ENCODE results near the gene TMEM198. TPM values are rescaled to one million over a fixed set of nuclear protein-coding genes. Genes with fewer than 3 reads are reported as not detected.

The TMEM198 gene
- total and polyA plus RNA-seq, 4 donors = 0.74 to 1.9 (median 1.5) TPM

DNA sequence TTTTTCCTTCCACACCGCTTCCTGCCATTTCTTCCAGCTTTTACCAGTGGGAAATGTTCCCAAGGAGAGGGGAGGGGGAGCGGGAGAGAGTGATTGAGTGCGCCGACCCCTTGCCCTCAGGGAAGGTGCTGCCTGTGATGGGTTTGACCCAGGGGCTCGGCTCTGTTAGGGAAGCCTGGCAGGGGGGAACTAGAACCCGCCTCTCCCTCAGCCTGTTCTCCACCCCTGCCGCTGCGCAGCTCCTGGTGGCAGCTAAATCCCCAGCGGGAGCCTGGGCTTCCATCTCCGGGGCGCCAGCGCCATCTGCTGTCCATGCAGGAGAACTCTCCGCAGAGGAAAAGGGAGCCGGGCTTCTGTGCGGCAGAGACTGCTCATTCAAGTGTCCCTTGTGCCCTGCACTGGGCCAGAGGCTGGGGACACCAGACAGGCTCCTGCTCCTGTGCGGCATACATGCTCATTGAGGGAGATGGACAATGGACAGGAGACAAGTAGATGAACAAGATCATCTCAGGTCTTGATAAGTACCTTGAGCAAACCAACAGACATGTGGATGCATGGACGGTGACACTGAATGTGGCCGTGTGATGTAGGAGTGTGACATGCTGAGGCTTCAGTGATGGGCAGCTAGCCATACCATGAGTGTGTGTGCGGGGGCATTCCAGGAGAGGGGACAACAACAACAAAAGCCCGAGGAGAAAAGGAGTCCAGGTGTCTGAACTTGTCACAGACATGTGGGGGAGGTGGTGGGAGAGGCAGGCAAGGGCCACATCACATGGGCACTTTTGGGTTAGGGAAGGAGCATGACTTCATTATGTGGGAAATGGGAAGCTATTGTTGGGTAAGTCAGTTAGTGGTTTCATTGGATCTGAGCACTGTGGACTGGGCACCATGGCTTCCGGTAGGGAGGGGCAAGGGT, 13.5 kb upstream of the TMEM198 start:
- H3K36me3 ChIP-seq (ENCODE audit: control insufficient read depth in 4 of 4, insufficient read depth in 3 of 4, low read depth in 1 of 4, low read length in 3 of 4) = no peaks in the 10 kb centered on the region
- no peaks in the 10 kb centered on the region for H3K9me3 ChIP-seq (ENCODE audit: control insufficient read depth in 4 of 4, low read length in 3 of 4)
- H3K4me1 ChIP-seq (ENCODE audit: control insufficient read depth in 4 of 4, insufficient read depth in 4 of 4, low read length in 3 of 4) = no peaks in the 10 kb centered on the region
- H3K4me3 ChIP-seq (ENCODE audit: low read depth in 1 of 3, low read length in 3 of 3) = no peak overlapping the region
- H3K27ac ChIP-seq (ENCODE audit: low read depth in 1 of 2, low read length in 2 of 2) = no peak overlapping the region
- no peak overlapping the region for H3K9ac ChIP-seq (ENCODE audit: low read depth in 1 of 2, low read length in 2 of 2)
- 16% methylated on average over 21 of the region's 21 CpGs for WGBS
- DNase-seq (ENCODE audit: low spot score) = peak; percentile 91
- peaks cover 0 to 5% (median 4%) of the 10 kb centered on the region in 4 donors for H3K27me3 ChIP-seq (ENCODE audit: control insufficient read depth in 4 of 4, insufficient read depth in 4 of 4, low read length in 3 of 4)
- TF ChIP-seq, protein P1, sequence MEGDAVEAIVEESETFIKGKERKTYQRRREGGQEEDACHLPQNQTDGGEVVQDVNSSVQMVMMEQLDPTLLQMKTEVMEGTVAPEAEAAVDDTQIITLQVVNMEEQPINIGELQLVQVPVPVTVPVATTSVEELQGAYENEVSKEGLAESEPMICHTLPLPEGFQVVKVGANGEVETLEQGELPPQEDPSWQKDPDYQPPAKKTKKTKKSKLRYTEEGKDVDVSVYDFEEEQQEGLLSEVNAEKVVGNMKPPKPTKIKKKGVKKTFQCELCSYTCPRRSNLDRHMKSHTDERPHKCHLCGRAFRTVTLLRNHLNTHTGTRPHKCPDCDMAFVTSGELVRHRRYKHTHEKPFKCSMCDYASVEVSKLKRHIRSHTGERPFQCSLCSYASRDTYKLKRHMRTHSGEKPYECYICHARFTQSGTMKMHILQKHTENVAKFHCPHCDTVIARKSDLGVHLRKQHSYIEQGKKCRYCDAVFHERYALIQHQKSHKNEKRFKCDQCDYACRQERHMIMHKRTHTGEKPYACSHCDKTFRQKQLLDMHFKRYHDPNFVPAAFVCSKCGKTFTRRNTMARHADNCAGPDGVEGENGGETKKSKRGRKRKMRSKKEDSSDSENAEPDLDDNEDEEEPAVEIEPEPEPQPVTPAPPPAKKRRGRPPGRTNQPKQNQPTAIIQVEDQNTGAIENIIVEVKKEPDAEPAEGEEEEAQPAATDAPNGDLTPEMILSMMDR (IDR thresholded peaks at IDR 0.05; ENCODE audit: low read depth, low read length, missing input control) = peak; percentile 99
- TF ChIP-seq RXRA (IDR thresholded peaks at IDR 0.05) (no peak), FOXA1 (IDR thresholded peaks at IDR 0.05) (no peak), RAD21 (IDR thresholded peaks at IDR 0.05) (peak; percentile 99), HNF4G (IDR thresholded peaks at IDR 0.05) (no peak)
- TF ChIP-seq, protein P2, sequence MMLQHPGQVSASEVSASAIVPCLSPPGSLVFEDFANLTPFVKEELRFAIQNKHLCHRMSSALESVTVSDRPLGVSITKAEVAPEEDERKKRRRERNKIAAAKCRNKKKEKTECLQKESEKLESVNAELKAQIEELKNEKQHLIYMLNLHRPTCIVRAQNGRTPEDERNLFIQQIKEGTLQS (IDR thresholded peaks at IDR 0.05) = no peak

DNA sequence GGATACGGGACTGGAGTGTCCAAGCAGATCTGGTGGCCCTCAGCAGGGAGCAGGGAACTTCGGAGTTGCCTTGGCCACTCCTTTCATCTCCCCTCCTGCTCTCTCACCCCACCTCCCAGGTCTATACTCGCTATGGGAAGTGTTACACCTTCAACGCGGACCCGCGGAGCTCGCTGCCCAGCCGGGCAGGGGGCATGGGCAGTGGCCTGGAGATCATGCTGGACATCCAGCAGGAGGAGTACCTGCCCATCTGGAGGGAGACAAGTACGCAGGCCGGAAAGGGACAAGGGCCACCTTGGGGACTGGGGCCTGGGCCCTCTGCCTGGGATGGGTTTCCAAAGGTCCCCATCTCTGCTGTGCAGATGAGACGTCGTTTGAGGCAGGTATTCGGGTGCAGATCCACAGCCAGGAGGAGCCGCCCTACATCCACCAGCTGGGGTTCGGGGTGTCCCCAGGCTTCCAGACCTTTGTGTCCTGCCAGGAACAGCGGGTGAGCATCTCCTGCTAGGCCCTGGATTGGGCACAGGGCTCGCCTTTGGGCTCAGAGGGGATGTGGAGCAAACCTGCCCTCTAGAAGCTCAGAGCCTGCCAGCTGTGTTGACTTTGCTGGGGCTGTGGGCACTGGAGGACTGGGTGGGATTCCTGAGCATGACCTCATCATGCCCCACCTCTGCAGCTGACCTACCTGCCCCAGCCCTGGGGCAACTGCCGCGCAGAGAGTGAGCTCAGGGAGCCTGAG, 12.0 kb upstream of the TMEM198 start:
- TF ChIP-seq YY1 (IDR thresholded peaks at IDR 0.05) = no peak
- TF ChIP-seq, protein P2 (IDR thresholded peaks at IDR 0.05) = no peak
- TF ChIP-seq FOXA2 (IDR thresholded peaks at IDR 0.05) = no peak
- TF ChIP-seq, protein P3, sequence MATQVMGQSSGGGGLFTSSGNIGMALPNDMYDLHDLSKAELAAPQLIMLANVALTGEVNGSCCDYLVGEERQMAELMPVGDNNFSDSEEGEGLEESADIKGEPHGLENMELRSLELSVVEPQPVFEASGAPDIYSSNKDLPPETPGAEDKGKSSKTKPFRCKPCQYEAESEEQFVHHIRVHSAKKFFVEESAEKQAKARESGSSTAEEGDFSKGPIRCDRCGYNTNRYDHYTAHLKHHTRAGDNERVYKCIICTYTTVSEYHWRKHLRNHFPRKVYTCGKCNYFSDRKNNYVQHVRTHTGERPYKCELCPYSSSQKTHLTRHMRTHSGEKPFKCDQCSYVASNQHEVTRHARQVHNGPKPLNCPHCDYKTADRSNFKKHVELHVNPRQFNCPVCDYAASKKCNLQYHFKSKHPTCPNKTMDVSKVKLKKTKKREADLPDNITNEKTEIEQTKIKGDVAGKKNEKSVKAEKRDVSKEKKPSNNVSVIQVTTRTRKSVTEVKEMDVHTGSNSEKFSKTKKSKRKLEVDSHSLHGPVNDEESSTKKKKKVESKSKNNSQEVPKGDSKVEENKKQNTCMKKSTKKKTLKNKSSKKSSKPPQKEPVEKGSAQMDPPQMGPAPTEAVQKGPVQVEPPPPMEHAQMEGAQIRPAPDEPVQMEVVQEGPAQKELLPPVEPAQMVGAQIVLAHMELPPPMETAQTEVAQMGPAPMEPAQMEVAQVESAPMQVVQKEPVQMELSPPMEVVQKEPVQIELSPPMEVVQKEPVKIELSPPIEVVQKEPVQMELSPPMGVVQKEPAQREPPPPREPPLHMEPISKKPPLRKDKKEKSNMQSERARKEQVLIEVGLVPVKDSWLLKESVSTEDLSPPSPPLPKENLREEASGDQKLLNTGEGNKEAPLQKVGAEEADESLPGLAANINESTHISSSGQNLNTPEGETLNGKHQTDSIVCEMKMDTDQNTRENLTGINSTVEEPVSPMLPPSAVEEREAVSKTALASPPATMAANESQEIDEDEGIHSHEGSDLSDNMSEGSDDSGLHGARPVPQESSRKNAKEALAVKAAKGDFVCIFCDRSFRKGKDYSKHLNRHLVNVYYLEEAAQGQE (IDR thresholded peaks at IDR 0.05) = no peak
- no peak for TF ChIP-seq GABPA (IDR thresholded peaks at IDR 0.05 in 1 of 2, conservative IDR thresholded peaks at IDR 0.05 in 1 of 2)
- TF ChIP-seq, protein P4, sequence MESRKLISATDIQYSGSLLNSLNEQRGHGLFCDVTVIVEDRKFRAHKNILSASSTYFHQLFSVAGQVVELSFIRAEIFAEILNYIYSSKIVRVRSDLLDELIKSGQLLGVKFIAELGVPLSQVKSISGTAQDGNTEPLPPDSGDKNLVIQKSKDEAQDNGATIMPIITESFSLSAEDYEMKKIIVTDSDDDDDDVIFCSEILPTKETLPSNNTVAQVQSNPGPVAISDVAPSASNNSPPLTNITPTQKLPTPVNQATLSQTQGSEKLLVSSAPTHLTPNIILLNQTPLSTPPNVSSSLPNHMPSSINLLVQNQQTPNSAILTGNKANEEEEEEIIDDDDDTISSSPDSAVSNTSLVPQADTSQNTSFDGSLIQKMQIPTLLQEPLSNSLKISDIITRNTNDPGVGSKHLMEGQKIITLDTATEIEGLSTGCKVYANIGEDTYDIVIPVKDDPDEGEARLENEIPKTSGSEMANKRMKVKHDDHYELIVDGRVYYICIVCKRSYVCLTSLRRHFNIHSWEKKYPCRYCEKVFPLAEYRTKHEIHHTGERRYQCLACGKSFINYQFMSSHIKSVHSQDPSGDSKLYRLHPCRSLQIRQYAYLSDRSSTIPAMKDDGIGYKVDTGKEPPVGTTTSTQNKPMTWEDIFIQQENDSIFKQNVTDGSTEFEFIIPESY (IDR thresholded peaks at IDR 0.05) = no peak
- no peak for TF ChIP-seq EGR1 (IDR thresholded peaks at IDR 0.05; ENCODE audit: low read depth in 2 of 2)
- no peak for TF ChIP-seq FOXA1 (IDR thresholded peaks at IDR 0.05)
- TF ChIP-seq, protein P5, sequence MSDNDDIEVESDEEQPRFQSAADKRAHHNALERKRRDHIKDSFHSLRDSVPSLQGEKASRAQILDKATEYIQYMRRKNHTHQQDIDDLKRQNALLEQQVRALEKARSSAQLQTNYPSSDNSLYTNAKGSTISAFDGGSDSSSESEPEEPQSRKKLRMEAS (IDR thresholded peaks at IDR 0.05) = no peak
- TF ChIP-seq HNF4G (IDR thresholded peaks at IDR 0.05) = no peak
- TF ChIP-seq SP1 (IDR thresholded peaks at IDR 0.05) = no peak
- TF ChIP-seq, protein P1 (IDR thresholded peaks at IDR 0.05; ENCODE audit: low read depth, low read length, missing input control) = no peak
- TF ChIP-seq RXRA (IDR thresholded peaks at IDR 0.05) = no peak
- TF ChIP-seq TAF1 (conservative IDR thresholded peaks at IDR 0.05) = no peak
- TF ChIP-seq JUND (IDR thresholded peaks at IDR 0.05) = no peak
- H3K36me3 ChIP-seq (ENCODE audit: control insufficient read depth in 4 of 4, insufficient read depth in 3 of 4, low read depth in 1 of 4, low read length in 3 of 4) = no peaks in the 10 kb centered on the region
- H3K9me3 ChIP-seq (ENCODE audit: control insufficient read depth in 4 of 4, low read length in 3 of 4) = no peaks in the 10 kb centered on the region
- 68% methylated on average over 20 of the region's 20 CpGs for WGBS
- H3K4me3 ChIP-seq (ENCODE audit: low read depth in 1 of 3, low read length in 3 of 3) = no peak overlapping the region
- H3K9ac ChIP-seq (ENCODE audit: low read depth in 1 of 2, low read length in 2 of 2) = no peak overlapping the region
- no peak for DNase-seq (ENCODE audit: low spot score)
- no peaks in the 10 kb centered on the region for H3K4me1 ChIP-seq (ENCODE audit: control insufficient read depth in 4 of 4, insufficient read depth in 4 of 4, low read length in 3 of 4)
- no peak overlapping the region for H3K27ac ChIP-seq (ENCODE audit: low read depth in 1 of 2, low read length in 2 of 2)
- H3K27me3 ChIP-seq (ENCODE audit: control insufficient read depth in 4 of 4, insufficient read depth in 4 of 4, low read length in 3 of 4) = peaks cover 0 to 5% (median 4%) of the 10 kb centered on the region in 4 donors
